ENCODE measurements around the gene IL1R1. TPM values are rescaled to one million over a fixed set of nuclear protein-coding genes. Genes with fewer than 3 reads are reported as not detected.

Gene IL1R1
- total RNA-seq, 5 donors from 2014 or later (not counting 1 experiment from before 2014, with no cell fraction given) = 0.43 to 4.5 (median 1.7) TPM

Other genes with a start within 250 kb of the IL1R1 start
- gene IL1R2, start 150.8 kb upstream of the IL1R1 start, total RNA-seq = under 1 TPM in 3 of 5 donors, not detected in 2; 0.25 to 0.59 (median 0.44) TPM
- gene IL1RL2, start 44.3 kb downstream of the IL1R1 start, total RNA-seq = not detected
- 1 to 10 TPM in 1 of 5 donors, under 1 TPM in 4; 0.15 to 1.4 (median 0.35) TPM for gene IL1RL1, start 168.8 kb downstream of the IL1R1 start, total RNA-seq
- 10 to 100 TPM in 3 of 5 donors, 1 to 10 TPM in 2; 4.8 to 12.5 (median 10.1) TPM for gene IL18R1, start 213.1 kb downstream of the IL1R1 start, total RNA-seq